Measurements from ENCODE around the gene EXOC7.

Gene EXOC7

DNA sequence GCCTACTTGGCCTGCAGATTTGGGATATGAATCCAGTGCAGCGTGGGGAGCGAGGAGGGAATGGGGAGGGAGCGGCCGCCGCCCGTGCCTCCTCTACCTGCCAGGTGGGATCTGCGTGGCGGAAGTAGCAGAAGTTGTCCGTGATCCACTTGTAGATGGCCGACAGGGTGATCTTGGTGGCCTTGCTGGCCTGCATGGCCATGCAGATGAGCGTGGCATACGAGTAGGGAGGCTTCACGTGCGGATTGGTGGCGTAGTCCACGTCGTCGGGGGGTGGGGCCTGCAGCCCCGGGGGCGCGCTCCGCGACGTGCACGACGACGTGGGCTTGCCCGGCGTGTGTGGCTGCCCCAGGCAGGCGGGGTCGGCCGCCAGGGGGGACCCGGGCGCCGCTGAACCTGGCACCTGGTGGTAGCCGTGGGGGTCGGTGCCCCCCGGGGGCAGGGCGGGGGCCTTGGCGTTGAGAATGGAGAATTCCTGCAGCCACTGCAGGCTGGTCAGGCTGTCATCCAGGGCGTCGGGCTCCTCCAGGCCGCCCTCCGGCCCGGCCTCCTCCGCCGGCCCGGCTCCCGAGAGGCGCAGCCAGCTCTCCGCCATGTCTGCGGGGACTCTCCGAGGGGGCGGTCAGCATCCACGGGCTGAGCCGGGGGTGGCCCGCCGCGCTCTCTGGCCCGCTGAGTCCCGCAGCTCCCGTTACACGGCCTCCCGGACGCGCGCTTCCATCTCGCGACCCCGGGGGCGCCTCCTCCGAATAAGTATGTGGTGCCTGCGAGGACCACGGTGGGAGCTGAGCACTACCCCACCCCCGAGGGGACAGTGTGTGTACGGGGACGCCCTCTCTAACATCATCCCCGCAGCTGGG lies 36.4 kb upstream of the EXOC7 start:
- Histone ChIP-seq H3K27ac (no peak overlapping the region), H3K9ac (ENCODE audit: insufficient read length) (no peak overlapping the region), H3K36me3 (ENCODE audit: insufficient read depth, low read length) (no peaks in the 10 kb centered on the region), H3K9me3 (ENCODE audit: low read depth, low read length) (no peaks in the 10 kb centered on the region), H3K4me3 (no peak overlapping the region)
- no peak for DNase-seq (ENCODE audit: low read depth, low spot score)
- TF ChIP-seq EZH2 (IDR thresholded peaks at IDR 0.05) = no peak
- no peak for TF ChIP-seq FOXP2 (optimal IDR thresholded peaks at IDR 0.05; ENCODE audit: control extremely low read depth, extremely low read length, insufficient read depth)
- TF ChIP-seq POLR2AphosphoS5 (IDR thresholded peaks at IDR 0.05; ENCODE audit: borderline replicate concordance, low read depth, low read length) = no peak

DNA sequence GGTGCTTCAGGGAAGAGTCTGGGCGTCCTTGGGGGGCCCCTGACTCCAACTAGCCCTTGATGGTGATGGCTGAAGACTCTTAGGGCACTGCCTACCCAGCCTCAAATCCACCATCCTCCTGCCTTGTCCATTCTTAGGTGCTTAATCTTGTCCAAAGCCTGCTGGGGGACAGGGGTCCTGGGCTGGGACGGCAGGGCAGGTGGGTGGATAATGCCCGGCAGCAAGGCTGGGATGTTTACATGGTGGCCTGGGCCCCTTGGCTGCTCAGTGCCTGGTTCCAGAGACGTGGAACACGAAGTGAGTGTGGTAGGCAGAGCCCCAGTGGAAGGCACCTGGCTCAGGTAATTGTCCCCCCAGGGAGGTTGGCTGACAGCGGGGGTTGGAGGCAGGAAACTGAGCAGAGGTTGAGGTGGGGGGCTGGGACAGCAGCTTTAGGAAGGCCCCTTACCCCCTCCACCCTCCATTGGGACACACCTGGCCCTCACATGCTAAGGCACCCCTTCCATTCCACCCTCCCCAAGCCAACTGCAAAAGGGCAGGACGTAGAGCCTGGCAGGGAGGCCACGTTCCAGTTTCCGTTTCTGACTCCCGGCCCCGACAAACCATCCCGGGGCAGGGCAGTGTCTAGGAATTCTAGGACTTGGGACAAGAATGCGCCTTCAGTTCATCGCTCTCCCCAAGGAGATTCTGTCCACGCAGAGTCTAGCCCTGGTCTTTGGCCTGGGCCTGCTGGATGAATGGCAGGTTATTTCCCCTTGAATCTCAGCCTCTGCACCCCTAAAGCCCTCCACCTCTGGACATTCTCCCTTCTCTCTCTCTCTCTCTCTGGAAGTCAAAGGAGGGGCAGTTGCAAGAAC lies 35.5 kb upstream of the EXOC7 start:
- no peak overlapping the region for H3K9ac ChIP-seq (ENCODE audit: insufficient read length)
- H3K36me3 ChIP-seq (ENCODE audit: insufficient read depth, low read length) = no peaks in the 10 kb centered on the region
- DNase-seq (ENCODE audit: low read depth, low spot score) = no peak
- TF ChIP-seq FOXP2 (optimal IDR thresholded peaks at IDR 0.05; ENCODE audit: control extremely low read depth, extremely low read length, insufficient read depth) = no peak
- no peak for TF ChIP-seq POLR2AphosphoS5 (IDR thresholded peaks at IDR 0.05; ENCODE audit: borderline replicate concordance, low read depth, low read length)
- no peak for TF ChIP-seq EZH2 (IDR thresholded peaks at IDR 0.05)
- no peaks in the 10 kb centered on the region for H3K9me3 ChIP-seq (ENCODE audit: low read depth, low read length)
- no peak overlapping the region for H3K27ac ChIP-seq
- H3K4me3 ChIP-seq = no peak overlapping the region

- TF ChIP-seq EZH2 (IDR thresholded peaks at IDR 0.05) = no peak
- TF ChIP-seq FOXP2 (optimal IDR thresholded peaks at IDR 0.05; ENCODE audit: control extremely low read depth, extremely low read length, insufficient read depth) = no peak
- TF ChIP-seq POLR2AphosphoS5 (IDR thresholded peaks at IDR 0.05; ENCODE audit: borderline replicate concordance, low read depth, low read length) = no peak
- H3K9me3 ChIP-seq (ENCODE audit: low read depth, low read length) = no peaks in the 10 kb centered on the region
- no peak for DNase-seq (ENCODE audit: low read depth, low spot score)
- no peak overlapping the region for H3K27ac ChIP-seq
- H3K9ac ChIP-seq (ENCODE audit: insufficient read length) = no peak overlapping the region
- H3K36me3 ChIP-seq (ENCODE audit: insufficient read depth, low read length) = no peaks in the 10 kb centered on the region
- no peak overlapping the region for H3K4me3 ChIP-seq
Observed at GRCh38 chr17:76138234-76138895, 34.8 kb upstream of the EXOC7 start.

DNA sequence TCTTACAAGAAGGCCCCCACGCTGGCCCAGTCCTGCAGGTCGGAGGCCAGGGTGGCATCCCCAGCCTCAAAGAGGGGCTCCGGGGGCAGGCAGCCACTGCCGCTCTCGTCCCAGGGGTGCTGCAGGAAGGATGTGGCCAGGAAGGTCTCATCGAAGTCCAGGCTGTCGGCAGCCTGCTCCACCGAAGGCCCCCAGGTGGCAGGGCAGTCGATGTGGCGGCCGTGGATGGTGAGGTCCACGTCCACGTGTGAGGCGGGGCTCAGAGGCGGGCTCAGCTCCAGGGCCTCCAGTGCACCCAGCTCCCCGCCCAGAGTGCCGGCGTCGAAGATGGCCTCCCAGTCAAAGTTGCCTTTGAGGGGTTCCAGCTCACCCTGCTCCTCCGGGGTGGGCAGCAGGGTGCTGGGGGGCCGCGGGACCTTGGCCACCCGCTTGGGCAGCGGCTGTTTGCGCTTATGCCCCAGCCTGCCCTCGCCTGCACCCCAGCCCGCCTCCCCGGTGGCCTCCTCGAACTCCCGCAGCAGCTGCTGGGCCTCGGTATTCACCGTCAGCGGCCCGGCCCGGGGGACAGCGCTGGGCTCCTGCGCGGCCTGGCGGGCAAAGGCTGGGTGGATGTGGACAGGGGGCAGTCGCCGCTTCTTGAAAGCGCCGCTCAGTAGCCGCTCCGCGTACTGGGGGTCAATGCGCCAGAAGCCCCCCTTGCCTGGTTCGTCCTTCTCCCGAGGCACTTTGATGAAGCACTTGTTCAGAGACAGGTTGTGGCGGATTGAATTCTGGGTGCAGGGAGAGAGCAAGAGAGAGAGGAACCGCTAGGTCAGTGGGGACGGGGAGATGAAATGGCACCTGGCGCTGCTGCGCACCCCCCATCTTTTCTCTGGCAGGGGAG lies 34.0 kb upstream of the EXOC7 start:
- DNase-seq (ENCODE audit: low read depth, low spot score) = no peak
- Histone ChIP-seq H3K4me3 (no peak overlapping the region), H3K9me3 (ENCODE audit: low read depth, low read length) (no peaks in the 10 kb centered on the region), H3K27ac (no peak overlapping the region), H3K36me3 (ENCODE audit: insufficient read depth, low read length) (no peaks in the 10 kb centered on the region), H3K9ac (ENCODE audit: insufficient read length) (no peak overlapping the region)
- TF ChIP-seq FOXP2 (optimal IDR thresholded peaks at IDR 0.05; ENCODE audit: control extremely low read depth, extremely low read length, insufficient read depth) (no peak), EZH2 (IDR thresholded peaks at IDR 0.05) (no peak), POLR2AphosphoS5 (IDR thresholded peaks at IDR 0.05; ENCODE audit: borderline replicate concordance, low read depth, low read length) (no peak)

DNA sequence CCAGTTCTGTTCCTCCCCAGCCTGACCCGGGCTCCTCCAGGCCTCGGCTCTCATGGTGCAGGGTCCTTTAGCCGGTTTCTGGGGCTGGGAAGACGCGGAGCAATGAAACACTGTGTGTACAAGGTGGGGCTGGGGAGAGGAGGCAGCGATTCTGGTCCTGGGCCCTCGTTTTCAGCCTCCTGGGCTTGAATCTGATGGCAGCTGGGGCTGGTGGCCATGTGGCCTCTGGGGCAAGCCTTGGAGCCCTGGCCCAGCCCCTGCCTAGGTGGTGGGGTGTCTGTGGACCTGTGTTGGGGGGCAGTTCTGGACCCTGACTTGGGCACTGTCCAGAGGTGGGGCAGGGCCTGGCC lies 33.4 kb upstream of the EXOC7 start:
- Histone ChIP-seq H3K9ac (ENCODE audit: insufficient read length) (no peak overlapping the region), H3K9me3 (ENCODE audit: low read depth, low read length) (no peaks in the 10 kb centered on the region), H3K27ac (no peak overlapping the region), H3K36me3 (ENCODE audit: insufficient read depth, low read length) (no peaks in the 10 kb centered on the region), H3K4me3 (no peak overlapping the region)
- DNase-seq (ENCODE audit: low read depth, low spot score) = no peak
- TF ChIP-seq POLR2AphosphoS5 (IDR thresholded peaks at IDR 0.05; ENCODE audit: borderline replicate concordance, low read depth, low read length) = no peak
- no peak for TF ChIP-seq EZH2 (IDR thresholded peaks at IDR 0.05)
- no peak for TF ChIP-seq FOXP2 (optimal IDR thresholded peaks at IDR 0.05; ENCODE audit: control extremely low read depth, extremely low read length, insufficient read depth)

DNA sequence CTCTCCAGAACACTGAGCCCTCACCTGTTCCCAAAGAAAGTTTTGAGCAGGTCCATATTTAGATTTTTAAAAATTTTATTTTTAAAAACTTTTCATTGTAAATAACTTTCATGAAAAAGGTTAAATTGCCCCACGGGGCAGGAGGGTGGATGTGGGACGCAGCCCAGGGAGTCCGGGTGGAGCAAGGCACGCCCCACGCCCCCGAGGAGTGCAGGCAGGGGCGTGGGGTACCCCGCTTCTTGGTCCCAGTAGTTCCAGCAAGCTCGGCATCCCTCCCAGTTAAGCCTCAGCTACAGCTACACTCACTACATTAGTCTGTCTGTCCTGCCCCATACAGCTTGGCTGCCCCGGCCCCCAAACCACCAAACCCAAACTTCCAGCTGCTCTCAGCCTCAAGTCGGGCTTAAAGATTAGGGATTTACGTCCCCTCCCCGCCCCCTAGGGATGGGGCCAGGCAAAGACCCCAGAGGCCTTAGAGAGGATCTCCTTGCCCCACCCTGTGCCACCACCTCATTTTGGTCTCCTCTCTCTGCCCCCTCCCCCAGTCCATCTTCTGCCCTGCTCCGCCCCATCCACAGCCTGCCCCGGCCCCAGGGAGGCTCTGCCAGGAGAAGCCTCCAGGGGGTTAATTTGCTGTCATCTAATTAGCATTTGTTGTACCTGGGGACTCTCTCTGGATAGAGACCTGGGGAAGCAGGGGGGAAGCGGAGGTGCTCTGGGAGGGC lies 32.9 kb upstream of the EXOC7 start:
- Histone ChIP-seq H3K4me3 (no peak overlapping the region), H3K9ac (ENCODE audit: insufficient read length) (no peak overlapping the region), H3K27ac (no peak overlapping the region), H3K9me3 (ENCODE audit: low read depth, low read length) (no peaks in the 10 kb centered on the region), H3K36me3 (ENCODE audit: insufficient read depth, low read length) (no peaks in the 10 kb centered on the region)
- no peak for DNase-seq (ENCODE audit: low read depth, low spot score)
- no peak for TF ChIP-seq EZH2 (IDR thresholded peaks at IDR 0.05)
- no peak for TF ChIP-seq FOXP2 (optimal IDR thresholded peaks at IDR 0.05; ENCODE audit: control extremely low read depth, extremely low read length, insufficient read depth)
- no peak for TF ChIP-seq POLR2AphosphoS5 (IDR thresholded peaks at IDR 0.05; ENCODE audit: borderline replicate concordance, low read depth, low read length)

GRCh38 chr17:76135810-76136188 lies 32.2 kb upstream of the EXOC7 start:
- Histone ChIP-seq H3K9me3 (ENCODE audit: low read depth, low read length) (no peaks in the 10 kb centered on the region), H3K4me3 (no peak overlapping the region), H3K36me3 (ENCODE audit: insufficient read depth, low read length) (no peaks in the 10 kb centered on the region), H3K27ac (no peak overlapping the region), H3K9ac (ENCODE audit: insufficient read length) (no peak overlapping the region)
- DNase-seq (ENCODE audit: low read depth, low spot score) = no peak
- TF ChIP-seq FOXP2 (optimal IDR thresholded peaks at IDR 0.05; ENCODE audit: control extremely low read depth, extremely low read length, insufficient read depth) (no peak), POLR2AphosphoS5 (IDR thresholded peaks at IDR 0.05; ENCODE audit: borderline replicate concordance, low read depth, low read length) (no peak), EZH2 (IDR thresholded peaks at IDR 0.05) (no peak)

Data from SK-N-MC (cell line).